GM18907 (cell line): ENCODE data around the gene FAU.

Experiments used
- ATAC-seq: cut with Tn5 transposase; IDR thresholded peaks from one replicate; pipeline ENCODE4 v1.9.1; 2021; ENCODE audit warnings: mild to moderate bottlenecking, moderate library complexity; ENCODE audit not compliant: unreplicated experiment

Gene FAU

GRCh38 chr11:65136515-65137096 lies 14.7 kb upstream of the FAU start:
- no peak for ATAC-seq

DNA sequence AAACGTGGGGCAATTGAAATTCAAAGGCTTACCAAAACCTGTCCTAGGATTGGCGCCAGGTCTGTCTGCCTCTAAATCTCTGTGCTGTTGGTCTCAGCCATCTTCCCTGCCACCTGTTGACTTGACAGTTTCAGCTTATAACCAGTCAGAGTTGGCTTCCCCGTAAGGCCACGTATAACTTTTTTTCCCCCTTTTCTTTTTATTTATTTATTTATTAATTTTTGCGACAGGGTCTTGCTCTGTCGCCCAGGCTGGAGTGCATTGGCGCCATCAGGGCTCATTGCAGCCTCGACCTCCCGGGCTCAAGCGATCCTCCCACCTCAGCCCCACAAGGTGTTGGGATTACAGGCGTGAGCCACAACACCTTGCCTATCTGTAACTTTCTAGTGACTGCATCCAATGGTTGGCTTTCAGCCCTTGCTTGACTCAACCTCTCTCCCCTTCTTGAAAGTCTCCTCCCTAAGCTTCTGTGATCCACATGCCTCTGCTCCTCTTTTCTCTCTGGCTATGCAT lies 13.8 kb upstream of the FAU start:
- no peak for ATAC-seq

- peak; percentile 70 for ATAC-seq
Measured at GRCh38 chr11:65134952-65135632, 13.2 kb upstream of the FAU start.

- ATAC-seq: peak; percentile 62
Measured at GRCh38 chr11:65134240-65134951, 12.5 kb upstream of the FAU start, which contains the start of gene SYVN1. Gene SYVN1, minus strand, starts transcription at chr11:65134519. Its CDS starts 918 bp downstream, at chr11:65133601.

- peak; percentile 1 for ATAC-seq
Measured at GRCh38 chr11:65133724-65134123, 11.8 kb upstream of the FAU start.

DNA sequence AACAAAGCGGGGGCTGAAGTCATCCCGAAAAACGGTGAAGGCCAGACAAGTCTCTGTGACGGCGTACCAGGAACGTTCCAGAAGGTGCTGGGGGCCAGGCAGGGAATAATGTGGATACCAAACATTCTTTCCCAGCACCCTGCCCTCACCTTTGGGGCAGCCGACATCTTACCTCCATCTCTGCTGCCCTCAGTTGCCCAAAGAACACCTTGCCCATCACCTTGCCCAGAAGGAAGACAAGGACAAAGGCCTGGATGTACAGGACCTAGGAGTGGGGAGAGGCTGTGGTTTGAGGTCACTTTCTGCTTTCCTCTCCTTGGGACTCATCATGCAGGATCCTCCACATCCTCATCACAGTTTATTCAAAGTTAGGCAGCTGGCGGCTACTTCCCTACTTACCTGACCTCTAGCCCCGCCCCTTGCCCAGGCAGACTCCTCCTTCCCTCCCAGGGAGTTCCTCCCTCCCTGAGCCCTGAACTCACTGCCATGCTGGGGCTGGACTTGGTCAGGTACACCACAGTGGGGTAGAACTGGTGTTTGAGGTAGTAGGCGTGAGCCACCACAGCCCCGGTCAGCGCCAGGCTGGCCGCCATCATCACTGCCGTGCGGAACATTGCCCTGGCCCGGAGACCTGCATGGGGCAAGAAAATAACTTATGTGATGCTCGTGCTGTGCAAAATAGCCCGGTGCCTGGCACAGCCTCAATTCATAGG lies 11.2 kb upstream of the FAU start:
- ATAC-seq: no peak

- peak; percentile 26 for ATAC-seq
Measured at GRCh38 chr11:65132238-65132987, 10.5 kb upstream of the FAU start.

GRCh38 chr11:65131895-65132237 lies 9.9 kb upstream of the FAU start:
- no peak for ATAC-seq

DNA sequence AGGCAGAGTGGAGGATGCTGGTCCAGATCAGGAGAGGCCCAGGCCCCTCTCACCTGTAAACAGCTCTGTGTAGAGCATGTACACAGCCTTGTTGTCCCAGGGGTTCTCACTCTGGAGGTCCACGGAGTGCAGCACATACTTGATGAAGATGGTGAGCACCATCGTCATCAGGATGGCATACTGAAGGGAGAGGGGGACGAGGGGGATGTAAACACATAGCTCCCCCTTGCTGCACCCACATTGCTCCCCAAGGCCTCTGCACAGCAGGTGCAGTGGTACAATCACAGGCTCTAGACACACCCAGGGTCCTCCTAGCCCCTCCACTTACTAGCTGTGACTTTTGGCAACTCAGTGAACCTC lies 9.5 kb upstream of the FAU start:
- no peak for ATAC-seq

DNA sequence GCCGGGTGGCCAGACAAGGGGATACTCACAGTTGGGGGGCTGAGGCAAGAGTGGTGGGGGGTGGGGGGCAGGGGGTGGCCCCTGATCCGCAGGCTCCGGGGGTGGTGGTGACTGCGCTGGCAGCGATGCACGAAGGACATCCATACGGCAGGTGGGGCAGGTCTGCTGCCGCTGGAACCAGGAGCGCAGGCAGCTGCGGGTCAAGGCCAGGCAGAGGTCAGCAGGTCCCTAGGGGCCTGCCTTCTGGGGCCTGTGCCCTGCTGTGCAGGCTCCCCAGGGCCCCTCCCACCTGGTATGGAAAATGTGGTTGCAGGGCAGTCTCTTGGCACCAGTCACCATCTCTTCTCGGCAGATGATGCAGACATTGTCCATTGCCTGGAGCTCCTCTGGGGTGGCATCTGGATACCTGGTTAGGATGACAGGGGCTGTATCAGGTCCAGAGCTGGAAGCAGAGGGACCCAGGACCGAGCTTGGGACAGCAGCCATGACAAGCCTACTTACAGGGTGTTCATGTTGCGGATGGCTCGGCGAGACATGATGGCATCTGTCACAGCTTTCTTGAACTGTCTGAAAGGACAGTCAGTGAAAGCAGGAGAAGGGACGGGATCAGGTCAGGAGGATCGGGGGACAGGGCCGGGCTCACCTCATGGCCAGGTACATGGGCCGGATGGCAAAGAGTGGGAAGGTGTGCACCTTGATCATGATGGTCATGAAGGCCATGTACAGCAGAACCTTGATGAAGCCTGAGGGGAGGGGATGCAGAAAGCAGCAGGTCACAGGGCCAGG lies 8.9 kb upstream of the FAU start:
- no peak for ATAC-seq

DNA sequence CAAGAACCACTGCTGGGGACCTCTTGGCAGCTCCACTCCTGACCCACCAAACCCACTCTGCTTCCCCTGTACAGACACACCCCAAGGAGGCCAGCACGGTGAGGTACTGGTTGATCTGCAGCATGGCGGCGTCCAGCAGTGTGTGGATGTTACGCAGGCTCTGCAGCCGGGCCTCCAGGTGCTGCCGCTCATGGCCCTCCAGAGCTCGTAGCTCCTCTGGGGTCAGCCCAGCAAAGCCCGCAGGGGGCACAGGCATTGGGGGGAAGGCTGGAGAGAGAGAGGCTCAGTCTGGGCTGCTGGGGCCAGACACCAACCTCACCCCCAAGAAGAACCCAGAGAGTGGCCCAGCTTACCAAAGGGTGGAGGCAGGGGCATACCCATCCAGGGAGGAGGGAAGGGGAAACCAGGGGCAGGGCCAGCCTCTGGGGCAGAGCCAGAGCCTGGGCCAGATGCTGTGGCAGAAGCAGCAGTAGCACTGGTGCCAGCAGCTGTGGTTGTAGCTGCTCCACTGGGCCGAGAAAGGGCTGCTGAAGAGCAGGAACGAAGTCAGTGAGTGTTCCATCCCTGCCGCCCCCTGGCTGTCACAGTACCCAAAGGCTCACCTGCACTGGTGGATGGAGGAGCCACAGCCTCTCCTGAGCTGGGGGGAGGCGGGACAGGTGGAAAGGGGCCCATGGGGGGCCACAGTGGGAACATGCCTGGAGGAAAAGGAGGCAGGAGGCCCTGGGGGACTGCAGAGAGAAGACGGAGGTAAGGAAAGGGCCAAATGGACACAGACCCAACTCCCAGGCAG lies 7.9 kb upstream of the FAU start:
- no peak for ATAC-seq

- no peak for ATAC-seq
Measured at GRCh38 chr11:65128182-65129145, 6.5 kb upstream of the FAU start.

DNA sequence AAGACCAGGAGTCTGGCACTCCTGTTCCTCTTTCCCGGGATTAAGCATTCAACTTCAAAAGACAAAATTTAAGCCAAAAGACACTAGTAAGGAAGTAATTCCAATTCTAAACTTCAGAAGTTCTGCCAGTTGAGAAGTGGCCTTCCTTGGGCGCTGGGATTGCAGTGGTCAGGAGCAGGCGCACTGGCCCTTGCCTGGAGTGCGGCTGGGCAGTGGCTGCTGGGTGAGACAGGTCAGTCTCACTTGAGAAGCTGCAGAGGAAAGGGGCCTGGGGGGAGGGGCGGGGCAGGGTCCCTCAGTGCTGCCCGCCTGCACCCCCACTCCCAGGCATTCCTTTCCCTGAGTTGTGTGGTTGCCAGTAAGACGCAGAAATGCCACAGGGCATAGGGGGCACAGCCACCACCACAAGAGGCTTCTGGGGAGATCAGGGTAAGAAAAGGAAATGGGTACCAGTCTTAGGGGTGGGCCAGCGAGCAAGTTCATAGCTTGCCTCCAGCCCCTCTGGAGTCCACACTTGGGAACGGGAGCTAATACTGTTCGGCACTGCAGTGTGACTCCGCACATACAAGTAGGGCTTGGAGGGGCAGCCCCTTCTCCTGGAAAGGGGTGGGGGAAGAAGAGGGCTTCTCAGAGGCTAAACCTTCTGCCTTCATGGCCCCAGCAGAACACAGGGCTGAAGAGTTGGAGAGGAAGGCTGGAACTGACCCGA lies 5.7 kb upstream of the FAU start:
- no peak for ATAC-seq

GRCh38 chr11:65126624-65127274 lies 4.8 kb upstream of the FAU start:
- no peak for ATAC-seq

DNA sequence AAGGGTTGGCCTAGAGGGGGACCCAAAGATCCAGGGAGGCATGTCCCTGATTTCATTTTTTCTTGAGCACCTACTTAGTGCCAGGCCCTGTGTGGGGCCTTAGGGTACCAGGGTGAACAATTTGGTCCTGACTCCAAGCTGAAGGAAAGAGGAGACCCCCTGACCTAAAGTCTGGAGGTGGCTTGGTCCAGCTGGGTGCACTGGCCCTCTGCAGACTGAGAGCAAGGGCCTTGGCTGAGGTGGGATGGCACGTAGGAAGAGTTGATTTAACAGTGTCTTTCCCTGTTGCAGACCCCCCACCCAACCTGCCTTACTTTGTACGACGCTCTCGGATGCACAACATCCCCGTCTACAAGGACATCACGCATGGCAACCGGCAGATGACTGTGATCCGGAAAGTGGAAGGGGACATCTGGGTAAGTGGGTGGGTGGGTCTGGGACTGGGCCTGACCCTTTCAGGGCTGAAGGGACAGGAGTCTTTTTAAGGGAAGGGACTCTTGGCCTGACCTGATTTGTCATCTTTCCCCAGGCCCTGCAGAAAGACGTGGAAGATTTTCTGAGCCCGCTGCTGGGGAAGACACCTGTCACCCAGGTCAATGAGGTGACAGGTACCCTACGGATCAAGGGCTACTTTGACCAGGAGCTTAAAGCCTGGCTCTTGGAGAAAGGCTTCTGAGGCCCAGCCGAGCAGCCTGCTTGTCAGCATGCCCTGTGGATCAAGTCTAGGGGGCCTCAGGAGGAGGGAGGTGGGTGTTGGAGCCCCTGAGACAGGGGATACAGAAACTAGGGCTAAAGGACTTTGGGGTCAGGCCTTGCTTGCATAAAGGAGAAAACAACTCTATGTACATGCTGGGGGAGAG lies 3.5 kb upstream of the FAU start:
- no peak for ATAC-seq
